Calu3 (cell line): ENCODE measurements around the gene STK11. TPM values are rescaled to one million over a fixed set of nuclear protein-coding genes. Genes with fewer than 3 reads are reported as not detected.

Experiments
- Bru-seq: library from RNA; stranded (reverse); fragments of 400-500 nt; gene quantifications from one replicate; lab custom pipeline; 2021; lab: Mats Ljungman, UMichigan
- BruChase-seq, 2 experiments: library from RNA; stranded (reverse); fragments of 400-500 nt; gene quantifications; one replicate each; lab custom pipeline; 2021; lab: Mats Ljungman, UMichigan
- BruUV-seq: library from RNA; stranded (reverse); fragments of 400-500 nt; replicated peaks from 2 replicates; lab custom pipeline; 2021; lab: Mats Ljungman, UMichigan
- CTCF ChIA-PET: fragments of 300-600 bp; sonication (Branson Sonifier 250); formaldehyde crosslinking; loops from one replicate; lab custom pipeline; 2022; ENCODE audit warnings: antibody characterized with exemption; lab: Charles Lee
- DNase-seq: peaks from one replicate; pipeline ENCODE4 v3.0.0; 2022
- H3K27ac Mint-ChIP-seq: one replicate; pipeline ENCODE4 v1.8.0; 2022; ENCODE audit warnings: mixed read lengths; ENCODE audit not compliant: unreplicated experiment
- H3K27me3 Mint-ChIP-seq: one replicate; pipeline ENCODE4 v1.8.0; 2022; ENCODE audit warnings: mixed read lengths; ENCODE audit not compliant: unreplicated experiment
- H3K36me3 Mint-ChIP-seq: one replicate; pipeline ENCODE4 v1.8.0; 2022; ENCODE audit warnings: mild to moderate bottlenecking, moderate library complexity, mixed read lengths; ENCODE audit not compliant: insufficient read depth, unreplicated experiment
- H3K4me1 Mint-ChIP-seq: one replicate; pipeline ENCODE4 v1.8.0; 2022; ENCODE audit warnings: mild to moderate bottlenecking, low read depth, mixed read lengths; ENCODE audit not compliant: unreplicated experiment
- H3K4me3 Mint-ChIP-seq: one replicate; pipeline ENCODE4 v1.8.0; 2022; ENCODE audit warnings: mild to moderate bottlenecking, low read depth, moderate library complexity, mixed read lengths; ENCODE audit not compliant: unreplicated experiment
- H3K9me3 Mint-ChIP-seq: one replicate; pipeline ENCODE4 v1.8.0; 2022; ENCODE audit warnings: low read depth, mixed read lengths; ENCODE audit not compliant: unreplicated experiment
- intact Hi-C: fragments of 100-400 bp; cut with micrococcal nuclease; formaldehyde crosslinking; loops from one replicate; pipeline ENCODE4 v1.10.0; 2022; ENCODE audit not compliant: unreplicated experiment
- long read RNA-seq: library from polyadenylated mRNA; stranded (forward); transcript quantifications from one replicate; pipeline ENCODE4 v2.0.0, GENCODE V29; 2022
- total RNA-seq: library from RNA; stranded (reverse); gene quantifications from 2 replicates; pipeline ENCODE4 v1.2.3, GENCODE V29; 2022
- TF ChIP-seq, protein P1 (sequence below): fragments of 200-600 bp; IDR thresholded peaks from one replicate; pipeline ENCODE4 v1.8.0; 2022; ENCODE audit warnings: antibody characterized with exemption; ENCODE audit not compliant: unreplicated experiment

Gene STK11
- total RNA-seq = 55.8 and 58.3 TPM in 2 replicates
- Bru-seq, nascent RNA = percentile 51 among the genes with signal in this experiment
- BruChase-seq, experiment 1, labeled RNA remaining after a 6-hour chase = percentile 71 among the genes with signal in this experiment
- percentile 62 among the genes with signal in this experiment for BruChase-seq, experiment 2, labeled RNA remaining after a 2-hour chase
- long read RNA-seq, transcript STK11-201 (10 exons, 2,611 nt) = major isoform, 50 of 74 reads
- long read RNA-seq, partial matches to known transcripts = 7 of 74 reads
- long read RNA-seq, other reads (novel, unspliced or antisense) = 17 of 74 reads

DNA sequence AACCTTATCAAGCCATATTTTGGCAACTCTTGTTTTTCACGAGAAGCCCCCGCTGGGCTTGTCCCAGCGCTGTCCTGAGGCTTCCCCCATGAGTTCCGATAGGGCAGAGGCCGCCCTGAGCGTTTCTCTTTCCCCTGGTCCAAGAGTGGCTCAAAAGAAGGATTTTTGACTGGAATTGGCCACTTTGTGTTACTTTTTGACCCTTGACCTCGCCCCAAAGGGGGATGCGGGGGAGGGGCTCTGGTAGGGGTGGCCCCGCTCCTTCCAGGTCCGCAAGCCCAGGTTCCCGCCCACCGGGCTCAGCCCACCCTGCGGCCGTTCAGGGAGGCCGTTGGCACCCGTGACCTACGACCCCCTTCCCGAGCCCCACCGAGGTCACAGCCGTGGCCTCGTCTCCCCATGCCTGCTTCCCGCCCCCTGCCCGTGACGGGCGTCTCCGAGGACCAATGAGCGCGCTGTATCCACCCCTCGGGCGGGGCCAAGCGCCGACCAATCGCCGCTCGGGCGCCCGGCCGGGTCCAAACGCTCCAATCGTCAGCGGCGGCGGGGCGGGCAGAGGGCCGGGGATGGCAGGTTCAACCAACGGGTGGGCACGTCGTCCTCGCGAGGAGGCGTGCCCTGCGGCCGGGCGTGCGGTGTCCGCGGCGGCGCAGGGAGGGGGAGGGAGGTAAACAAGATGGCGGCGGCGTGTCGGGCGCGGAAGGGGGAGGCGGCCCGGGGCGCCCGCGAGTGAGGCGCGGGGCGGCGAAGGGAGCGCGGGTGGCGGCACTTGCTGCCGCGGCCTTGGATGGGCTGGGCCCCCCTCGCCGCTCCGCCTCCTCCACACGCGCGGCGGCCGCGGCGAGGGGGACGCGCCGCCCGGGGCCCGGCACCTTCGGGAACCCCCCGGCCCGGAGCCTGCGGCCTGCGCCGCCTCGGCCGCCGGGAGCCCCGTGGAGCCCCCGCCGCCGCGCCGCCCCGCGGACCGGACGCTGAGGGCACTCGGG lies at the start of gene STK11:
Gene STK11 (plus strand): TSS at position 665 of the 986 bp plus-strand sequence. CDS start 1,136 bp downstream, outside the sequence.
- TF ChIP-seq, protein P1, sequence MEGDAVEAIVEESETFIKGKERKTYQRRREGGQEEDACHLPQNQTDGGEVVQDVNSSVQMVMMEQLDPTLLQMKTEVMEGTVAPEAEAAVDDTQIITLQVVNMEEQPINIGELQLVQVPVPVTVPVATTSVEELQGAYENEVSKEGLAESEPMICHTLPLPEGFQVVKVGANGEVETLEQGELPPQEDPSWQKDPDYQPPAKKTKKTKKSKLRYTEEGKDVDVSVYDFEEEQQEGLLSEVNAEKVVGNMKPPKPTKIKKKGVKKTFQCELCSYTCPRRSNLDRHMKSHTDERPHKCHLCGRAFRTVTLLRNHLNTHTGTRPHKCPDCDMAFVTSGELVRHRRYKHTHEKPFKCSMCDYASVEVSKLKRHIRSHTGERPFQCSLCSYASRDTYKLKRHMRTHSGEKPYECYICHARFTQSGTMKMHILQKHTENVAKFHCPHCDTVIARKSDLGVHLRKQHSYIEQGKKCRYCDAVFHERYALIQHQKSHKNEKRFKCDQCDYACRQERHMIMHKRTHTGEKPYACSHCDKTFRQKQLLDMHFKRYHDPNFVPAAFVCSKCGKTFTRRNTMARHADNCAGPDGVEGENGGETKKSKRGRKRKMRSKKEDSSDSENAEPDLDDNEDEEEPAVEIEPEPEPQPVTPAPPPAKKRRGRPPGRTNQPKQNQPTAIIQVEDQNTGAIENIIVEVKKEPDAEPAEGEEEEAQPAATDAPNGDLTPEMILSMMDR = no peak
- H3K4me3 Mint-ChIP-seq = peak within 1 kb of the TSS; percentile 87
- H3K36me3 Mint-ChIP-seq = peaks cover 44% of the 10 kb centered on the region
- intact Hi-C loops = no loop called here
- no peaks in the 10 kb centered on the region for H3K9me3 Mint-ChIP-seq
- CTCF ChIA-PET = no interaction called here
- no TSS peak for BruUV-seq
- no peaks in the 10 kb centered on the region for H3K27me3 Mint-ChIP-seq
- peaks cover 13% of the 10 kb centered on the region for H3K4me1 Mint-ChIP-seq
- DNase-seq = peak; percentile 98
- peak within 1 kb of the TSS; percentile 76 for H3K27ac Mint-ChIP-seq

GRCh38 chr19:1156305-1156801 lies 49.2 kb upstream of the STK11 start:
- no peak for DNase-seq
- no TSS peak for BruUV-seq
- Mint-ChIP-seq H3K4me1 (peaks cover 2% of the 10 kb centered on the region), H3K27ac (no peak overlapping the region), H3K36me3 (peaks cover 32% of the 10 kb centered on the region), H3K9me3 (no peaks in the 10 kb centered on the region), H3K27me3 (no peaks in the 10 kb centered on the region), H3K4me3 (no peak overlapping the region)
- intact Hi-C loops = no loop called here
- CTCF ChIA-PET = no interaction called here
- TF ChIP-seq, protein P1 = no peak

GRCh38 chr19:1156830-1157615 lies 48.6 kb upstream of the STK11 start:
- CTCF ChIA-PET = no interaction called here
- DNase-seq = no peak
- Mint-ChIP-seq H3K36me3 (peaks cover 32% of the 10 kb centered on the region), H3K9me3 (no peaks in the 10 kb centered on the region), H3K4me3 (no peak overlapping the region), H3K27me3 (no peaks in the 10 kb centered on the region), H3K27ac (no peak overlapping the region), H3K4me1 (peaks cover 8% of the 10 kb centered on the region)
- intact Hi-C loops = no loop called here
- no TSS peak for BruUV-seq
- TF ChIP-seq, protein P1 = no peak
